GM18907 (cell line): ENCODE results near the gene UBE2M.
A peak's percentile ranks its signal among the peaks of the same experiment; 100 is the strongest.

Experiments used
- ATAC-seq: cut with Tn5 transposase; IDR thresholded peaks from one replicate; pipeline ENCODE4 v1.9.1; 2021; ENCODE audit warnings: mild to moderate bottlenecking, moderate library complexity; ENCODE audit not compliant: unreplicated experiment

The UBE2M gene

DNA sequence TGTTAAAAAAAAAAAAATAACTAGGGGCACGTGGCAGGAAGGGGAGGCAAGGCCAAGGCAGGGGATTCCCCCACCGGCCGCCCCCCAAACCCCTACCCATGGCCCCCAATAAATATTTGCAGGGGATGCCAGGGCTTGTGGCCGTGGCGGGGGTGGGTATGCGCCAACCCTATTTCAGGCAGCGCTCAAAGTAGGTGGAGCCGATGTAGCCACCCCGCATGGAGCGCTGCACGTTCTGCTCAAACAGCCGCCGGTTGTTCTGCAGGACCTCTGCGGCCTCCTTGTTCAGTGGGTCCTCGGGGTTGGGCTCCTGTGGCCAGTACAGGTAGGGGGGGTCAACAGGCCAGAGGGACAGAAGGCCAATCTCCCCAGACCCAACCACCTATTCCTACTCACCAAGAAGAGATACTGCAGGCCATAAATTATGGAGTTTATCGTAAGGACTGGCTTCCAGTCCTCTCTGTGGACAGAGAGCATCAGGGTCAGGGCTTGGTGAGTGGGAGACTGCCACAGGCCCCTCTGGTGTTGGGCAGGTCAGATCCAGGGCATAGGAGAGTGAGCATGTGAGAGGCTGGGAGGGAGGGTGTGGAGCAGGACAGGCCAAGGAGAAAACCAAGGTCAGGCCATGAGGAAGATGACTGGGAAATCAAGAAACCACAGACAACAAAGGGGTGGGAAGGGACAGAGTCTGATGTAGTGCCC, 2.3 kb downstream of the UBE2M start:
- no peak for ATAC-seq

DNA sequence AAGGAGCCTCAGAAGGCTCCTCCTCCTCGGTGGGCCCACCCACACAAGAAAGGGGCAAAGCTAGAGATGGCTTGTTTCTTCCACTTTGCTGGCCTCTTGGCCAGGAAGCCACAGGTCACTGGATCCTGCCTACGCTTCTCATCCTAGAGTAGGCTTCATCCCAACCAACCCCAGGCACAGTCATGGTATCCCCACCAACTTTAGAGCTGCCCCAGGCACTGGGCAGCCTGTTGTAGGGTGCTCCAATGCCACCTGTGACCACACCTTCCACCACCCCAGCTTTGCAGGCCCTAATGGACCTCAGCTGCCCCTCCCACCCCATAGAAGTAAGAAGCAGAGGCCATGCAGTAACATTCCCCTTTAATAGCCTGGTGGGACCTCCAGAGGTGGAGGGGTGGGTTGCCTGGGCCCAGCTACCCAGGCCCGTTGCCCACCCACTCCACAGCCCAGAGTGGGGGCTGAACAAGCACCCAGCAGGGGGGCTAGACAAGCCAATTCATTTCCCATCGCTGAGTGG, 3.0 kb downstream of the UBE2M start:
- ATAC-seq = no peak

DNA sequence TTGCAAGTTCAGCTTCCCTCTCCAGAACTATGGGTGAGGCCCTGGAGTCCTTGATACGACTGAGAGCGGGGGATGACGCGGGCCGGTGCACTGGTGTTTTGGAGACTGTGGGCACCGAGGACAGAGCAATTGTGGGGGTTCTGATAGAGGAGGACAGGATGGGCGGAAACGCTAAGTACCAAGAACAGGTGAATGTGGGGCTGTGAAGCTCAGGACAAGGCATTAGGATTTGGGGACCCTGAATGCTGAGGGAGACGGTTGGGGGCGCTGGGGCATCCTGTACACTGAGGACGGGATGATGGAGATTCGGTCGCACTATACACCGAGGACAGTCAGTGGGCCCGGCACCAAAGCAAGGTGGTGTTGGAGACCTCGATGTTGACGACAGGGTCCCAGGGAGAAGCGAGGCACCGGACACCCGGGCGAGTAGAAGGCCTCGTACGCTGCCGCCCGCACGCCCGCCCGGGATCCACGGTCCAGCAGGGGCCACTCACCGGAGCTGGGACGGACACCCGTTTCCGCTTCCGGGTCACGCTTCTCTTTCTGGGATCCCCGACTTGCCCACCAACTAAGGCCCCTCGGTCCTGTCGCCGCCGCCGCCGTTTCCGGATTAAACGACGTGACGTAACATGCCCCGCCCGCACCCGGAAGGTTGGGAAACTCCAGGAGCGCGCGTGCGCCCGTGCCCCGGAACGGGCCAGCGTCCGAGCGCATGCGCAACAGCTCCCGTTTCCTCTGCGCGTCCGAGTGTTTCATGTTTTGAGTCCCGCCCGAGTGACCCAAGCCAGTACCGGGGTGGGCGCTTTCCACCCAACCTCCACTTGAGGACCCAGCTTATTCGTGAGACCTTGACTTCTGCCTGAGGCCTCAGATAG, 3.7 kb downstream of the UBE2M start, which contains the start of gene CHMP2A:
Gene CHMP2A, minus strand, starts transcription at position 612 of the 875 bp plus-strand sequence. CDS start 893 bp downstream, outside the sequence.
- ATAC-seq = peak; percentile 24

DNA sequence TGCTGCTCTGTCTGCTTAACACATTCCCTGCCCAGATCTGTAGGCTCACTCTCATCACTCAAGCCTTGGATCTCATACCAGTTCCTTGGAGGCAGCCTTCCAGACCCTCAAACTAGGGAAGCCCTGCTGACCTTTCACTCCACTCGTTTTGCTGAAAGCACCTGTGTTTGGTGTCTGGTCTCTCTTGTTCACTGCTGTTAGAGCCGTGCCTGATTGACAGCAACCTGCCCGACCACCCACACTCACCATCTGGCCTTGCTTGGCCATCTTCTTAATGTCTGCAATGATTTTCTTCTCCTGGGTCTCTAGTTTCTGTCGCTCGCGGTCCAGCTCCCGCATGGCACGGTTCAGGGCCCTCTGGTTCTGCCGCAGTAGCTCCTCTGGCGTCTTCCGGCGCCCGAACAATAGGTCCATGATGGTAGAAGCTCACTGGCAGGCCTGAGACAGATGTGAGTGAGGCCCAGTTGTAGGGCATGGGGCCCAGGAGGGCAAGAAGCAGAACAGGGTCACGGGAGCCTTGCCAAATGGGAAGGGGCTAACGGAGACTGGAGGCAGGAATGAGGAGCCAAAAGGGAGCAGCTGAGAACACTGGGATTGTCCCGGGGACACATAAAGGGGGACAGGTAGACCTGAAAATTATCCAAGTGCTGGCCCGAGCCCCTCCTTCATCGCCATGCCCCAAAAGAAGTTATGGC, 4.5 kb downstream of the UBE2M start:
- ATAC-seq = no peak

DNA sequence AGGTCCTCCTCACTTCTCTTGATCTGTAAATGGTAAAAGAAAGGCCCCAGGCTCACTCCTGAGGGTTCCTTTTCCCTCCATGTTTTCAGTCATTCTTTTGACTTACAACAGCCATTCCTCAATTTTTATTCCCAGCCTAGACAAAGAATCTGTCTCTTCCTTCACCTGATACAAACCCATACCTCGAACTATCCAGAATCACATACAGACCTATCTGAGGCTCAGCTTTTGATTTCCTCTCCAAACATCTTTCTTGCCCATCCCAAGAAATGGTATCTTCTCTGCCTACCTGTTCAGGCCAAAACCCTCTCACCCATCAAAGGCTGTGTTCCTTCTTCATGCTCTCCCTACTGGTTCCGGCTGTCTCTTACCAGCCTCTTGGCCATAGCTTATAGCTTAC, 5.8 kb downstream of the UBE2M start:
- ATAC-seq = no peak

DNA sequence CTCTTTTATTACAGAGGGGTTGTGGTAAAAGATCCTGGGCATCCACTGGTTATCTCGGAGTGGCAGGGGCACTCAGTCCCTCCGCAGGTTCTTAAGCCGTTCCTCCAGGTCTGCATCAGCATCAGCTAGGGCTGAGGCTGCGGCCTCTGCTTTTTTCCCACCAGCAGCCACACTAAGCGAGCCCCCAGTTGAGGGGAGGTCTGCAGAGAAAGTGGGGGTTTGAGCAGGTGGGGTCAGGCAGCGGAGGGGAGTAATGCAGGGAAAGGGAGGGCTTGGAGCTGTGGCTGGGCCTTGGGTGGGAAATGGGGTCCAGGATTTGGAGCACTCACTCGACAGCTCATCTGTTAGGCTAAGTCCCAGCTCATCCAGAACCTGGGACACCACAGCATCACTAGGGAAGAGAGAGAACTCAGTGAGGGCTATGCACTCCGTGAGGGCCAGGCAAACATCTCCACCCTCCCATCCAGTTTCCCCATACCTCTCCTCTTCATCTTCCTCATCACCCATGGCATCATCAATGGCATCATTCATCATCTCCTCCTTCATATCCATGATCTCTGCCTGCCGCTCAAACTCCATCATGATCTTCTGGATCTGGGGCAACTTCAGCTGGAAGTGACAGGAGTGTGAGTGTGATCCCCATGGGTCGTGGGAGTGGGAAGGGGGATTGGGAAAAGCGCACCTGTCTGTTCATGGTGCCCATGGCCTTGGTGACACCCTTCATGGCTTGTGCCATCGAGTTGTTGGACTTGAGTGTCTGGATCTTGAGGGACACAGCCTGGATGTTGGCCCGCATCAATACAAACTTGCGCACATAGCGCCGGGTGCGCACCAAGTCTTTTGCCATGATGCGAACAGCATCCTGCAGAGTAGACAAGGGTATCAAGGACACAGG, 6.6 kb downstream of the UBE2M start:
- no peak for ATAC-seq

DNA sequence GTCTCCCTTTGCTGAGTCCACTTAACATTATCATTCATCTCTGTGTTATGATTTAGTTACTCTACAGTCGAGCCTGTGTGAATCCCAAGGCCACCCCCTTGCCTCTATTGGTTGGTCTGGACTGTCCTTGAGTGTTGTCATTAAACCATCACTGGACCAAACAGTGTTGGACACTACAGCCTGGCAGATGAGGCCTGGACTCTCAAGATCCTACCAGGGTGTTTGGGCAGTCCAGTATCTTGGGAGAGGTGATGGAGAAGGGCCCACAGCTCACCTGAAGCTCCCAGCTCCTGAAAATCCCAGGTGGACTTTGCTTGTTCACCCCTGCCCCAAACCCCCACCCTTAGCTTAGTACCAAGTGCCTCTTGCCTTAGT, 7.3 kb downstream of the UBE2M start:
- no peak for ATAC-seq

DNA sequence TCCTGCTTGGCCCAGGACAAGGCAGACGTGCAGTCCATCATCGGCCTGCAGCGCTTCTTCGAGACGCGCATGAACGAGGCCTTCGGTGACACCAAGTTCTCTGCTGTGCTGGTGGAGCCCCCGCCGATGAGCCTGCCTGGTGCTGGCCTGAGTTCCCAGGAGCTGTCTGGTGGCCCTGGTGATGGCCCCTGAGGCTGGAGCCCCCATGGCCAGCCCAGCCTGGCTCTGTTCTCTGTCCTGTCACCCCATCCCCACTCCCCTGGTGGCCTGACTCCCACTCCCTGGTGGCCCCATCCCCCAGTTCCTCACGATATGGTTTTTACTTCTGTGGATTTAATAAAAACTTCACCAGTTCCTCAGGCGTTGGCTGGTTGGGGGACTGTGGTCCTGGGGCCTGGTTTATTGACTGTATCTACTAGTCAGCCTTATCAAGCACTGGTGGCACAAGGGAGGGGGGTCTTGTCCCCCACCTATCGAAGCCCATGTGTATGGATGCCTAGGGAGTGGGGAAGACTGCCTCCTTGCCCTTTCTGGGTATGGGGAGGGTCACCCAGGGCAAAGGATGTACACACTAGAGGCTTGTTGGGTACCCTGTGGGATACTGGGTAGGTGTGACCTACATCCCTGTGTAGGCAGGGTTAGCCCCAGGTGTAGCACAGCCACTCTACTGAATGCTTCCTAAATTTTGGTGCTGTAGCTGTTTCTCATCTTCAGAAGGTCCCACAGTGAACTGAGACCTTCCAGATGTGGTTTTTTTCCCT, 7.9 kb downstream of the UBE2M start:
- no peak for ATAC-seq

DNA sequence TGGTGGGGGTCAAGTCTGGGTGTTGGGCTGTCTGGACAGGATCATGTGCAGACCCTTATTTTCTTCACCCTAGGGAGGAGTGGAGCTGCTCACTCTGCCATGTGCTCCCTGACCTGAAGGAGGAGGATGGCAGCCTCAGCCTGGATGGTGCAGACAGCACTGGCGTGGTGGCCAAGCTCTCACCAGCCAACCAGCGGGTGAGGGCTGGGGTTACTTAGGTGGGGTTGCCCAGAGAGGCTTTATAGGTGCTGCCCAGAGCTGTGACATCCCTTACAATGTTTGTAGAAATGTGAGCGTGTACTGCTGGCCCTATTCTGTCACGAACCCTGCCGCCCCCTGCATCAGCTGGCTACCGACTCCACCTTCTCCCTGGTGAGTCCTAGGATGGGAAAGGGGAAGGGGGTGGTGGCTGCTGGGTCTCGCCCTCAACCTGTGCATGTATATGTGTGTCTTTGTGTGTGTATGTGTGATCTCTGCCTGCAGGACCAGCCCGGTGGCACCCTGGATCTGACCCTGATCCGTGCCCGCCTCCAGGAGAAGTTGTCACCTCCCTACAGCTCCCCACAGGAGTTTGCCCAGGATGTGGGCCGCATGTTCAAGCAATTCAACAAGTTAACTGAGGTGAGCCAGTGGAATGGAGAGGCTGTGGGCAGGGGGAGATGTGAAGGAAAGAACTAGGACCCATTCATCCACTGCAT, 8.6 kb downstream of the UBE2M start:
- ATAC-seq = no peak

DNA sequence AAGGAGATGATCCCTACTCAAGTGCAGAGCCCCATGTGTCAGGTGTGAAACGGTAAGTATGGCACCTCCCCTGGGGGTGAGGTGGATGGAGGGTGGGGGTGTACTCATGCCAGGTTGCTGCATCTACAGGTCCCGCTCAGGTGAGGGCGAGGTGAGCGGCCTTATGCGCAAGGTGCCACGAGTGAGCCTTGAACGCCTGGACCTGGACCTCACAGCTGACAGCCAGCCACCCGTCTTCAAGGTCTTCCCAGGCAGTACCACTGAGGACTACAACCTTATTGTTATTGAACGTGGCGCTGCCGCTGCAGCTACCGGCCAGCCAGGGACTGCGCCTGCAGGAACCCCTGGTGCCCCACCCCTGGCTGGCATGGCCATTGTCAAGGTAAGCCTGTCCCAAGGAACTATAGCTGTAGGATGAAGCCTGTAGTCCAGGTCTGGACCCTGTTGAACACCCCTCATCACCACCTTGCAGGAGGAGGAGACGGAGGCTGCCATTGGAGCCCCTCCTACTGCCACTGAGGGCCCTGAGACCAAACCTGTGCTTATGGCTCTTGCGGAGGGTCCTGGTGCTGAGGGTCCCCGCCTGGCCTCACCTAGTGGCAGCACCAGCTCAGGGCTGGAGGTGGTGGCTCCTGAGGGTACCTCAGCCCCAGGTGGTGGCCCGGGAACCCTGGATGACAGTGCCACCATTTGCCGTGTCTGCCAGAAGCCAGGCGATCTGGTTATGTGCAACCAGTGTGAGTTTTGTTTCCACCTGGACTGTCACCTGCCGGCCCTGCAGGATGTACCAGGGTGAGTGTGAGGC, 9.3 kb downstream of the UBE2M start:
- ATAC-seq = no peak

DNA sequence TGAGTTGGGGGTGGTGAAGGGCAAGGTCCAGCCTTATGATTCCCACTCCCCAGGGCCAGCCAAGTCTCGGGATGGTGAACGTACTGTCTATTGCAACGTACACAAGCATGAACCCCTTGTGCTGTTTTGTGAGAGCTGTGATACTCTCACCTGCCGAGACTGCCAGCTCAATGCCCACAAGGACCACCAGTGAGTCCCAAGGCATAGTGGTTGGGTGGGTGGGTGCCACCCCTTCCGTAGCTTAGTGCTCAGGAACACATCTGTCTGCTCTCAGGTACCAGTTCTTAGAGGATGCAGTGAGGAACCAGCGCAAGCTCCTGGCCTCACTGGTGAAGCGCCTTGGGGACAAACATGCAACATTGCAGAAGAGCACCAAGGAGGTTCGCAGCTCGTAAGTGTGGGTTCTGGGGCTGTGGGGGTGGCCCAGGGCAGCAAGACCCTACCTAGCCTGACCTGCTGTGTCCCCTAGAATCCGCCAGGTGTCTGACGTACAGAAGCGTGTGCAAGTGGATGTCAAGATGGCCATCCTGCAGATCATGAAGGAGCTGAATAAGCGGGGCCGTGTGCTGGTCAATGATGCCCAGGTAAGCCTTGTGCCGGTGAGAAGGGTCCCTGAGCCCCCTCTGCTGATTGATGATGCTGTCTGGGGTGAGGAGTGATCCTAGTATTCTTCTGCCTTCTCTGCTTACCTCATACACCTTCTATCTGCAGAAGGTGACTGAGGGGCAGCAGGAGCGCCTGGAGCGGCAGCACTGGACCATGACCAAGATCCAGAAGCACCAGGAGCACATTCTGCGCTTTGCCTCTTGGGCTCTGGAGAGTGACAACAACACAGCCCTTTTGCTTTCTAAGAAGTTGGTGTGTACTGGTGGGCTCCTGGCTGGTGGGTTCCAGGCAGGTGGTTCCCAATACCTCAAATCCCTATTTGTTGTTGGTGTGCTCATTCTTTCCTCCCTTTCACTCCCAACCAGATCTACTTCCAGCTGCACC, 10.8 kb downstream of the UBE2M start:
- no peak for ATAC-seq

DNA sequence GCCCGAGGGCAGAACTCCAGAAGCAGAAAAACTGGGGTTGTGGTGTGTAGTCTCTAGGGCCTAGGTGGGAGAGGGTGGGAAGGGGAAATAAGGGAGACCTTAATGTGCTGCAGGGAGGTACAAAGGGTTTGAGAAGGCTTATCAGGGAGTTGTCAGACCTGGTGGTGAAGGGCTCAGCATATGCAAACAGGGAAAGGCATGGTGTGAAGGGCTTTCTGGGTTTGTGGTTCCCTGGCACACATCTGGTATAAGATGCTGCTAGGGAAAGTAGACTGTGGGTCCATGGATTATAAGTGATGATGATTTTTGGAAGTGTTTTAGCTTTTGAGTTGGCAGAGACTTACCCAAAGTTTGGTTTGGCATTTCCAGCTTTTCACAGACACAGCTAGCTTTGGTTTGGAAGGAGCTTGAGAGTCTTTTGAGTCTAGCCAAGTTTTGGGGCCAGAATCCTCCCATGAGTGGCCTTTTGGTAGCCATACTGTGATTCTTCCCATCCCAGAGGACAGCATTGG, 12.3 kb downstream of the UBE2M start:
- no peak for ATAC-seq

DNA sequence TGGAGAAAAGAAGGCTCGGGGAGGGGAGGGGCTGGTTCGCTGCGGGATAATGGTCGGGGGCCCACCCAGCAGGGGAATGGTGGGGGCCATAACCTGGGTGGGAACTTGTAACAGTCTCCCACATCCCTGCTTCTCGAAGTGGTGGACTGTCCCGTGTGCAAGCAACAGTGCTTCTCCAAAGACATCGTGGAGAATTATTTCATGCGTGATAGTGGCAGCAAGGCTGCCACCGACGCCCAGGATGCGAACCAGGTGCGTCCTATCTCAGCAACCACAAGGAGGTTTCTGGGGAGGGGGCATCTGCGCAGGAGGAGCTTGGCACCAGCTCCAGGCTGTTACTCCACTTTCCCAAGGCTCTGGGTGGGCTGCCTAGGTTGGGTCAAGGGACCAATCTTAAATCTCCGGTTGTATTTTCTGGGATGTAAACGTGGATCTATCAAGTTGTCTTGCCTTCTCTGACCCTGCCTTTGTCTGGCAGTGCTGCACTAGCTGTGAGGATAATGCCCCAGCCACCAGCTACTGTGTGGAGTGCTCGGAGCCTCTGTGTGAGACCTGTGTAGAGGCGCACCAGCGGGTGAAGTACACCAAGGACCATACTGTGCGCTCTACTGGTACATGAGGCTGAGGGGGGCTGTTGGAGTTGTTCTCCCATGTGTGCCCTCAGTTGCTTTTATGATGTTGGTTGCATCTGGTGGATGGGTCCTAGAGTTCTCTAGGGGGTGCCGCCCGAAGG, 13.0 kb downstream of the UBE2M start:
- ATAC-seq = no peak

DNA sequence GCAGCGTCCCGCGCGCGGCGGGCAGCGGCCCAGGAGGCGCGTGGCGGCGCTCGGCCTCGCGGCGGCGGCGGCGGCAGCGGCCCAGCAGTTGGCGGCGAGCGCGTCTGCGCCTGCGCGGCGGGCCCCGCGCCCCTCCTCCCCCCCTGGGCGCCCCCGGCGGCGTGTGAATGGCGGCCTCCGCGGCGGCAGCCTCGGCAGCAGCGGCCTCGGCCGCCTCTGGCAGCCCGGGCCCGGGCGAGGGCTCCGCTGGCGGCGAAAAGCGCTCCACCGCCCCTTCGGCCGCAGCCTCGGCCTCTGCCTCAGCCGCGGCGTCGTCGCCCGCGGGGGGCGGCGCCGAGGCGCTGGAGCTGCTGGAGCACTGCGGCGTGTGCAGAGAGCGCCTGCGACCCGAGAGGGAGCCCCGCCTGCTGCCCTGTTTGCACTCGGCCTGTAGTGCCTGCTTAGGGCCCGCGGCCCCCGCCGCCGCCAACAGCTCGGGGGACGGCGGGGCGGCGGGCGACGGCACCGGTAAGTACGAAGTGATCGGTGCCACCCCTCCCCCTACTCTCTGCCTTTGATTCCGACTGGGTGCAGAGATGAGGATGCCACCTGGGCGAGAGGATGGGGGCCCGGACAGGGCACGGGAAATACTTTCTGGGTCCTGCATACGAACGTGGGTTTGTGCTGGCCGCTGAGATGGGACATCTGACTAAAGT, 13.7 kb downstream of the UBE2M start:
- peak; percentile 48 for ATAC-seq

DNA sequence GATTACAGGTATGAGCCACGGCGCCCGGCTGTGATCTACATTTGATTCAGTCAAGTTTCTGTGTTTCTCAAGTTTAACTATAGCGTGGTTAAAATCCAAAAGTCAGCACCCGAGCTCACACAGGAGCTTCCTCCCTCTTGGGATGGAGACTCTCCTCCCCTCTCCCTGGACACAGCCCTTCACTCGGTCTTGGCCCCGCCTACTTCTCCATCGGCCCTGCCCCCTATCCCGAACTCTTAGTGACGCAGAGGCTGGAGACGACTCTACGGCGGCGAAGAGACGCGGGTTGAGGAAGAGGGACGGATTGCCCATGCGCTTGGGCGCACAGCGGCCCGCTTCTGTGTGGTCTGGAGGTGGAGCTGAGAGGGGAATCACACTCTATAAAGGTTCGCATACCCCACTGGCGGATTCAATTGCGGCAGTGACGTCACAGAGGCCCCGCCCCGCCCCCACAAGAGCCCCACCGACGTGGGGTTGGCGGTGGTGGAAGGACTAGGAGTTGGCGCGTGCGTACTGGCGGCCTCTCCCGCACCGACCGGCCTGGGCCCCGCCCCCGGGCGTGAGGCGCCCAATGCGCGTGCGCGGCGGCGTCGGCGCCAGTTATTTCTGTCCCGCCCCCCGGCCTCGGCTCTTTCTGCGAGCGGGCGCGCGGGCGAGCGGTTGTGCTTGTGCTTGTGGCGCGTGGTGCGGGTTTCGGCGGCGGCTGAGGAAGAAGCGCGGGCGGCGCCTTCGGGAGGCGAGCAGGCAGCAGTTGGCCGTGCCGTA, 14.4 kb downstream of the UBE2M start, which contains the start of gene TRIM28:
Gene TRIM28, plus strand, starts transcription at position 239 of the 765 bp plus-strand sequence. CDS start 694 bp downstream, outside the sequence.
- peak; percentile 79 for ATAC-seq
